ENCODE measurements around the gene SNAPC5.

- TF ChIP-seq CTCF (IDR thresholded peaks at IDR 0.05) (no peak), POLR2A (IDR thresholded peaks at IDR 0.05) (no peak)
Observed at GRCh38 chr15:66472176-66472999, 25.2 kb downstream of the SNAPC5 start.
